Stomach (tissue), 4 donors: ENCODE results near the gene SCP2.

Source experiments
- POLR2AphosphoS5 ChIP-seq, 3 donors: sonication (generic); formaldehyde crosslinking; IDR thresholded peaks; one replicate each; pipeline ENCODE4 v1.6.1; 2016; ENCODE audit warnings: antibody characterized with exemption in 3 of 3
- TF ChIP-seq, protein P1 (sequence below), 7 experiments: fragments of 450-650 bp in 4 of 7; fragments of 200-600 bp in 3 of 7; sonication (generic) in 3 of 7; IDR thresholded peaks; one replicate each; pipeline ENCODE4 v1.5.1; 2016 to 2019; ENCODE audit warnings: antibody characterized with exemption in 7 of 7, control low read depth in 2 of 7, mild to moderate bottlenecking in 1 of 7

DNA sequence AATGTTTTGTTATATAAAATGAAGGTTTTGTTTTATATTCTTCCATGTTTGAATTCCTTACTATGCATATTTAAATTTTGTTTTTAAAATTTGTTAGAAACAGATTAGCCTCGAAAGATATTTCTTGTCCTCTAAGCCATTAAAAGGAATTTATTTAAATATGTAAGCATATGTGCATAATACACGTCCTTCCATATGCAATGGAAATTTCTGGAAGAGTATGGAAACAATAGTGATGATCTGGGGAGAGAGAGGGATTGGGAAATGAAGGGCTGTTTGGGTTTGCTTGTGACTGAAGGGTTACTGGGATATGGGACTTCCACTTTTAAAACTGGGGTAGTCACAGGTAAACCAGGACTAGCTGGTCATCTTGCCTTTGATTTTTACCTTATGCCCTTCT is 26.7 kb upstream of the SCP2 start:
- no peak for TF ChIP-seq POLR2AphosphoS5 (IDR thresholded peaks at IDR 0.05)
- TF ChIP-seq, protein P1, sequence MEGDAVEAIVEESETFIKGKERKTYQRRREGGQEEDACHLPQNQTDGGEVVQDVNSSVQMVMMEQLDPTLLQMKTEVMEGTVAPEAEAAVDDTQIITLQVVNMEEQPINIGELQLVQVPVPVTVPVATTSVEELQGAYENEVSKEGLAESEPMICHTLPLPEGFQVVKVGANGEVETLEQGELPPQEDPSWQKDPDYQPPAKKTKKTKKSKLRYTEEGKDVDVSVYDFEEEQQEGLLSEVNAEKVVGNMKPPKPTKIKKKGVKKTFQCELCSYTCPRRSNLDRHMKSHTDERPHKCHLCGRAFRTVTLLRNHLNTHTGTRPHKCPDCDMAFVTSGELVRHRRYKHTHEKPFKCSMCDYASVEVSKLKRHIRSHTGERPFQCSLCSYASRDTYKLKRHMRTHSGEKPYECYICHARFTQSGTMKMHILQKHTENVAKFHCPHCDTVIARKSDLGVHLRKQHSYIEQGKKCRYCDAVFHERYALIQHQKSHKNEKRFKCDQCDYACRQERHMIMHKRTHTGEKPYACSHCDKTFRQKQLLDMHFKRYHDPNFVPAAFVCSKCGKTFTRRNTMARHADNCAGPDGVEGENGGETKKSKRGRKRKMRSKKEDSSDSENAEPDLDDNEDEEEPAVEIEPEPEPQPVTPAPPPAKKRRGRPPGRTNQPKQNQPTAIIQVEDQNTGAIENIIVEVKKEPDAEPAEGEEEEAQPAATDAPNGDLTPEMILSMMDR (IDR thresholded peaks at IDR 0.05): no peak
